Fibroblast of lung (primary cell): ENCODE data around the gene DHRS2.

Source experiments
- CTCF ChIP-seq, 2 donors: IDR thresholded peaks in 1 of 2; conservative IDR thresholded peaks in 1 of 2; 1 replicate in 1 of 2; 2 replicates in 1 of 2; pipeline ENCODE4 v1.5.1; 2011 to 2012; ENCODE audit warnings: low read length in 2 of 2, control low read depth in 1 of 2, inconsistent platforms in 1 of 2, low read depth in 1 of 2, mild to moderate bottlenecking in 1 of 2
- EZH2 ChIP-seq: IDR thresholded peaks from 2 replicates; pipeline ENCODE4 v1.5.1; 2012; ENCODE audit warnings: low read length, control low read depth, mild to moderate bottlenecking; ENCODE audit errors: missing control alignments

- TF ChIP-seq CTCF (conservative IDR thresholded peaks at IDR 0.05 in 1 of 2, IDR thresholded peaks at IDR 0.05 in 1 of 2; ENCODE audit: low read depth in 1 of 2, low read length in 2 of 2), result no peak
- no peak for TF ChIP-seq EZH2
Observed at GRCh38 chr14:23645504-23645811, 9.3 kb downstream of the DHRS2 start.
